SK-N-DZ (cell line): ENCODE data around the gene KLF16.

Source experiments
- DNase-seq: peaks from one replicate; pipeline ENCODE4 v3.0.0-alpha.2; 2015; ENCODE audit warnings: low spot score

The KLF16 gene

DNA sequence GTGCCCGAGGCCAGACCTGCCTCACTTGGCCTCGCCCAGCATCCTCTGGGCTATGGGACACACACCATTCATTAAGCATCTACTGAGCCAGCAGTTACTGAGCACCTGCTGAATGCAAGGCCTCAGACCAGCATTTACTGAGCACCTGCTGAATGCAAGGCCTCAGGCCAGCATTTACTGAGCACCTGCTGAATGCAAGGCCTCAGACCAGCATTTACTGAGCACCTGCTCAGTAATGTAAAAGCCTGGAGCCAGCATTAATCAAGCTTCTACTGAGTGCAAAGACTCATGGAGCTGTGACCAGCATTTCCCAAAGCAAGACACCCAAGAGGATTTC lies 55.0 kb downstream of the KLF16 start:
- no peak for DNase-seq

DNA sequence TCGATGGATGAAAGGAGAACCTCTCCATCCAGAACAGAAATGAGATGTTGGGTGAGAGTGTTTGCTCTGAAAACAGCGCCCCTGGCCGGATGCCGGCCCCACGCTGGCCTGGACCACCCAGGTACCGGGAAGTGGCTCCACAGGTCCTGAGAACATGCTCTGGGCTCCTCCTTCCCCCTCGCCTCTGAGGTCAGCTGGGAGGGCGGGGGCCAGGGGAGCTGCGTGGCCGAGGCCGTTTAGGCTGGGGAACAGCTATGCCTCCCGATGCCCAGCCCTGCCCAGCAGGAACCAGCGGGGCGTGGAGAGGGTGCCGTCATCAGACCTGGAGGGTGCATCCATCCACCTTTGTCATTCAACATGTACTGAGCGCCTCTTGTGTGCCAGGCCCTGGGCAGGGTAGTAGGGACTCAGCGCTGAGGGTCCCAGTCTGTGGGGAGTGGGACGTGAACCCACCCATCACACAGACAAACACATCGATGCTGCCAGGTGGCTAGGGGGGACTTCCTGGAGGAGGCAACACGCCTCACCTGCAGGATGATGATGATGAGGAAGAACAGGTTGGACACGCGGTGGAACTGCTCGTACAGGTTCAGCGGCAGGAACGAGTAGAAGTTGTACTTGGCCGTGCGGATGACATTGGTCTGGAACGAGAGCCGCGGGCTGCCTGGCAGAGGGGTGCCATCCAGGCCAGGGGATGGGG lies 55.5 kb downstream of the KLF16 start:
- DNase-seq = no peak

DNA sequence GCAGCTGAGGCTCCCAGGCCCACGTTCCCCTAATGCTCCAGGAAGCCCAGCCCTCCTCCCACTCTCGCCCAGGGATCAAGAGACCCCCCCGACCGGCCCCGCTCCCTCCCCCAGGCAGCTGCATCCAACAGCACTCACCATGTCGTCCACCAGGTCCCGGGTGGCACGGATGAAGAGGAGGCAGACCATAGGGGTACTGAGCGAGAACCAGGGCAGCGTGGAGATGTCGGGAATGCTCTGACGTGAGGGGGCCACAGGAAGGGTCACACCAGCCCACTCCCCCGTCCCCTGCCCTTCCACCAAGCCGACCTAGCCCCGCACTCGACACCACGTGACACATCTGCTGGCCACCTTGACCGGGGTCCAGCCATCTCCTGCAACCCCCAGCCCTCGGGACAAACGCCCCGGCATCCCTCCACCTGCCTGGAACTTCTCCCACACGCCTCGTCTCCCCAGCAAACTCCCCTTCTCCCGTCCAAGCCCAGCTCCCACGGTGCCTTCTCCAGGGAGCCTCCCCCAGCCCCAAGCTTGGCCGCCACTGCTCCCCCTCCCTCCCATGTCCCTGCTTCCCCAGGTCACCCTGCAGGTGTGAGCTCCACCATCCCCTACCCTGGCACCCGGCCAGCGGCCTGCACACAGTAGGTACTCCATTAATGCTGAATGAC lies 56.2 kb downstream of the KLF16 start:
- no peak for DNase-seq

DNA sequence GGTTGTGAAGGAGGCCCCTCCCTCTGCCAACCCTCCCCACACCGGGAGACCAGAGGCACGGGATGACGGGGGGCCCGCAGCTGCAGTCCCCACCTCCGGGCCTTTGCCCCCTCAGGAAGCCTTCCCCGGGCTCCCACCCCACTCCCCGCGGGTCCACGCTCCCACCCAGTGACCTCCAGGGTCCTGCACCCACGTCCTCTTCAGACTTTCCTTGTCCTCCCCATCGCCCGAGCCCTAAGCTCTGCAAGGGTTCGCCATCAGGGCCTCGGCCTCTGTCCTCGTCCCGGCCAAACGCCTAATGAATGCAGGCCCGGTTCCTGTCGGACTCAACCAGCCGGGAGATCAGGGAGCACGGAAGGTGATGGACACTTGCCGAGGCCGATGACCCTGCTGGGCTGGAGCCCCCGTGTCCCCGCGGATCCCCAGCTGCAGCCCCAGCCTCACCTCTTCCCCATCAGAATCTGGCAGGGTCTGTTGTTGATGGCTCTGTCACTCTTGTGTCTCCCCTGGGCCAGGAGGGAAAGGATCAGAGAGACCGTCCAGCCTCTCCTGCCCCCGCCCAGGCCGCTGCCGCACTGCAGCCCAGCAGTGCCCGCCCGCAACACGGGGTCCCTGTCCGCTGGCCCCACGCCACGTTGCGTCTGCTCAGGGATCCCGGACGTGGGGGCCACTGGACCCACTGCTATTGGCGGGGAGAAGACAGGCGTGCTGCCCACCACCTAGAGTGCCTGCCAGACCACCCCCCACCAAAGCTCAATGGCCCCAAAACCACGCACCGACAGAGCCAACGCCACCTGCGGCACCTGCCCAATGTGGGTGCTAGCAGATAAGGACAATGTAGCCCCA lies 57.0 kb downstream of the KLF16 start:
- no peak for DNase-seq

DNA sequence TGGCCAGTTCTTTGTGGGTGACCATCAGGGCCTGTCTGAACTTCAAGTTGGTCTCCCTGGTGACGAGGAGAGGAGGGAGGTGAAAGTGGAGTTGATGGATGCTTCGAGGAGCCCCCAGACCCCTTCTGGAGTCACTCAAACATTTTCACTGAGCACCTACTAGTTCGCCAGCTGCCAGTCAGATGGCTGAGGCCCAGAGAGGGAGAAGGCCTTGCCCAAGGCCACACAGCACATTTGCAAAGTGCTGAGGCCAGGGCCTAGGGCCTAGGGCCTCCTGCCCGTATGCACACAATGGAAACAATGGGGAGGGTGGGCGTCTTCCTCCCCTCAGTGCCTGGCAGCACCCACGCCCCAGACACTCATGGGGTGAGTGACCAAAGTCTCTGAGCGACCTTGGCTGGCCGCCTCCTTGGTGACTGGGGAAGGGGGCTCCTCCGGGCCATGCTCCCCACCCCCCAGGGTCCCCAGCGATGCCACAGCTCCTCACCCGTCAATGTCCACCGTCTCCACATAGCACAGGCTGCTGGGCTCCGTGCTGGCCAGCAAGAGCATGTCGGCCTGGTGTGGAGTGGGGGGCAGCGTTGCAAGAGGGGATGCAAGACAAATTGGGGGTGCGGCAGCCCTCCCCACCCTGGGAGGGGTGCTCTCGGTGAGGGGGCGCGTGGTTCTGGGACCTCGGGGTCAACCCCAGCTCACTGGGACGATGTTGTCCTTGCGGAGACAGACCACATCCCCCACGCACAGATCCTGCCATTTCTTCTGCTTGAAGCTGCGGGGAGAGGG lies 57.8 kb downstream of the KLF16 start:
- DNase-seq = no peak

DNA sequence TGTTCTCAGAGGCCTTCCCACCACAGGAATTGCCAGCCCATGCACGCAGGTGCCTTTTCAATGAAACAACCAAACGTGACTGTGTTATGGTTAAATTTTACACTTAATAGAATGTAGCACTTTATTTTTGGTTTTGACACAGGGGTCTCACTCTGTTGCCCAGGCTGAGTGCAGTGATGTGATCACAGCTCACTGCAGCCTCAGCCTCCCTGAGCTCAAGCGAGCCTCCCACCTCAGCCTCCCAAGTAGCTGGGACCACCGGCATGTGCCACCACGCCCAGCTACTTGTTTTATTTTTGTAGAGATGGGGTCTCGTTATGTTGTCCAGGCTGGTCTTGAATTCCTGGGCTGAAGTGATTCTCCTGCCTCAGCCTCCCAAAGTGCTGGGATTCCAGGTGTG lies 58.5 kb downstream of the KLF16 start:
- no peak for DNase-seq
